K562 (cell line): Measurements from ENCODE around the gene IGFALS. TPM values are rescaled to one million over a fixed set of nuclear protein-coding genes. Genes with fewer than 3 reads are reported as not detected.

Experiments
- ARID4B ChIP-seq: sonication (generic); formaldehyde crosslinking; IDR thresholded peaks from 2 replicates; pipeline ENCODE4 v1.8.0; 2022; ENCODE audit warnings: mild to moderate bottlenecking, missing genetic modification reagents
- CHAMP1 ChIP-seq: fragments of 450-650 bp; IDR thresholded peaks from 2 replicates; pipeline ENCODE4 v1.6.1; 2016; ENCODE audit warnings: mild to moderate bottlenecking
- DACH1 ChIP-seq: fragments of 450-650 bp; IDR thresholded peaks from 2 replicates; pipeline ENCODE4 v1.6.1; 2018; ENCODE audit not compliant: partially characterized antibody
- E2F1 ChIP-seq: sonication (generic); formaldehyde crosslinking; IDR thresholded peaks from 2 replicates; pipeline ENCODE4 v1.8.1; 2023; ENCODE audit warnings: mild to moderate bottlenecking, missing genetic modification reagents, moderate library complexity
- FOSL1 ChIP-seq: fragments of 200-800 bp; sonication (Bioruptor generic); conservative IDR thresholded peaks from 2 replicates; pipeline ENCODE4 v1.6.1; 2016; ENCODE audit warnings: missing genetic modification characterization, missing compliant biosample characterization
- PHB ChIP-seq: fragments of 250-450 bp; sonication (Bioruptor Pico); IDR thresholded peaks from 2 replicates; pipeline ENCODE4 v1.5.0; 2021
- PHTF2 ChIP-seq: fragments of 250-450 bp; sonication (Bioruptor Pico); IDR thresholded peaks from 2 replicates; pipeline ENCODE4 v1.5.0; 2021; ENCODE audit warnings: mild to moderate bottlenecking
- POLR2A ChIP-seq: fragments of 450-650 bp; conservative IDR thresholded peaks from 2 replicates; pipeline ENCODE4 v1.6.1; 2016
- PRDM10 ChIP-seq: fragments of 450-650 bp; IDR thresholded peaks from 2 replicates; pipeline ENCODE4 v1.6.1; 2018; ENCODE audit not compliant: partially characterized antibody
- PTTG1 ChIP-seq: fragments of 450-650 bp; IDR thresholded peaks from 2 replicates; pipeline ENCODE4 v1.6.1; 2016; ENCODE audit warnings: low read depth, mild to moderate bottlenecking, missing genetic modification characterization, missing compliant biosample characterization
- RAD21 ChIP-seq, 2 experiments: fragments of 250-450 bp in 1 of 2; fragments of 450-650 bp in 1 of 2; sonication (Bioruptor Pico) in 1 of 2; formaldehyde crosslinking in 1 of 2; IDR thresholded peaks in 1 of 2; conservative IDR thresholded peaks in 1 of 2; 2 replicates each; pipeline versions ENCODE4 v1.4.0 to v1.8.0; 2020 to 2022; ENCODE audit warnings: mild to moderate bottlenecking in 2 of 2, moderate library complexity in 1 of 2
- TCF7 ChIP-seq: sonication (generic); IDR thresholded peaks from 2 replicates; pipeline ENCODE4 v1.6.1; 2016; ENCODE audit warnings: antibody characterized with exemption, borderline replicate concordance
- ZBTB2 ChIP-seq: fragments of 450-650 bp; IDR thresholded peaks from 2 replicates; pipeline ENCODE4 v1.6.1; 2016; ENCODE audit warnings: antibody characterized with exemption
- ZNF316 ChIP-seq: fragments of 450-650 bp; IDR thresholded peaks from 2 replicates; pipeline ENCODE4 v1.6.1; 2016
- polyA plus RNA-seq, 8 experiments: library from polyadenylated mRNA; depleted of rRNA in 4 of 8; stranded (reverse) in 5 of 8; unstranded in 3 of 8; fragments of >200 nt; fragmentation: Nextera tagmentation in 2 of 8; fragmentation: Illumina TruSeq in 1 of 8; extraction: Ambion mirVana in 2 of 8; extraction: Trizol in 1 of 8; gene quantifications; 2 replicates each; pipeline versions ENCODE4 v1.2.1 to v1.2.3, GENCODE V29; 2011 to 2014; ENCODE audit warnings: inconsistent platforms in 1 of 8, missing spikeins in 1 of 8
- total RNA-seq, 7 experiments: library from RNA; depleted of rRNA in 6 of 7; stranded (reverse); fragments of >200 nt in 6 of 7; fragmentation: Illumina TruSeq in 2 of 7; extraction: Trizol in 2 of 7; gene quantifications; 2 replicates each; pipeline versions ENCODE4 v1.2.1 to v1.2.3, GENCODE V29; 2011 to 2021; ENCODE audit warnings: low replicate concordance in 1 of 7

The IGFALS gene
- total and polyA plus RNA-seq, 9 of the 15 experiments (the other 6 are each of a cell fraction or from before 2014, with no cell fraction given) = not detected

GRCh38 chr16:1769402-1770300 is 23.9 kb downstream of the IGFALS start (continued):
- no peak for TF ChIP-seq RAD21 (CRISPR knock-in tag; conservative IDR thresholded peaks at IDR 0.05 in 1 of 2, IDR thresholded peaks at IDR 0.05 in 1 of 2)
- peak; percentile 53 for TF ChIP-seq POLR2A
- no peak for TF ChIP-seq DACH1
- no peak for TF ChIP-seq TCF7
- TF ChIP-seq CHAMP1 = no peak
- TF ChIP-seq PRDM10 = no peak
- no peak for TF ChIP-seq PTTG1 (tag)
- no peak for TF ChIP-seq ZBTB2
- no peak for TF ChIP-seq PHB
- no peak for TF ChIP-seq PHTF2
- no peak for TF ChIP-seq E2F1 (CRISPR knock-in tag)
- no peak for TF ChIP-seq ZNF316
- TF ChIP-seq FOSL1 (tag) = no peak
- 0 out of 2 replicates have a peak, but pooled peaks have one; percentile 6 for TF ChIP-seq ARID4B (CRISPR knock-in tag)
